Endothelial cell of umbilical vein (primary cell): Measurements from ENCODE around the gene MYF6. TPM values are rescaled to one million over a fixed set of nuclear protein-coding genes. Genes with fewer than 3 reads are reported as not detected.

Source experiments
- Bru-seq: library from RNA; stranded (reverse); fragments of 400-500 nt; gene quantifications from one replicate; lab custom pipeline; 2021; lab: Mats Ljungman, UMichigan
- BruChase-seq, 2 experiments: library from RNA; stranded (reverse); fragments of 400-500 nt; gene quantifications; one replicate each; lab custom pipeline; 2021; lab: Mats Ljungman, UMichigan
- BruUV-seq: library from RNA; stranded (reverse); fragments of 400-500 nt; replicated peaks from 2 replicates; lab custom pipeline; 2021; lab: Mats Ljungman, UMichigan
- CTCF ChIA-PET: fragments of 300-600, 350-600 bp; sonication (Branson Sonifier 250); formaldehyde crosslinking; loops from one replicate; lab custom pipeline; 2021; ENCODE audit warnings: antibody characterized with exemption, inconsistent platforms; lab: Charles Lee
- POLR2A ChIA-PET: fragments of 300-600, 350-600 bp; sonication (Branson Sonifier 250); formaldehyde crosslinking; loops from one replicate; lab custom pipeline; 2021; ENCODE audit warnings: antibody characterized with exemption, inconsistent platforms; lab: Charles Lee
- DNase-seq: peaks from one replicate; pipeline ENCODE4 v3.0.0-alpha.2; 2011; ENCODE audit warnings: low read depth, low spot score
- FAIRE-seq: peaks from 2 replicates; lab custom pipeline; 2011; peaks lifted over from hg19 to GRCh38; lab: Jason Lieb, UNC
- H2AFZ ChIP-seq: 2 replicates; pipeline ENCODE4 v1.6.0; 2012; ENCODE audit warnings: low read depth, low read length, control low read depth, inconsistent platforms
- H3K27ac ChIP-seq: 2 replicates; pipeline ENCODE4 v1.5.1; 2011; ENCODE audit warnings: low read depth, mild to moderate bottlenecking, control low read depth, low read length, moderate library complexity; ENCODE audit not compliant: insufficient read depth
- H3K27me3 ChIP-seq, 2 experiments: 2 replicates each; pipeline versions ENCODE4 v1.6.0 to v1.6.1; 2011; ENCODE audit warnings: low read length in 2 of 2, mixed read lengths in 1 of 2; ENCODE audit not compliant: control insufficient read depth in 2 of 2, insufficient read depth in 2 of 2
- H3K36me3 ChIP-seq, 2 experiments: 2 replicates in 1 of 2; 3 replicates in 1 of 2; pipeline ENCODE4 v1.5.1; 2011; ENCODE audit warnings: low read length in 2 of 2, mild to moderate bottlenecking in 1 of 2, moderate library complexity in 1 of 2; ENCODE audit not compliant: control insufficient read depth in 2 of 2, insufficient read depth in 2 of 2; ENCODE audit errors: extremely low read depth in 1 of 2
- H3K4me1 ChIP-seq: 3 replicates; pipeline ENCODE4 v1.5.1; 2011; ENCODE audit warnings: mild to moderate bottlenecking, low read length; ENCODE audit not compliant: control insufficient read depth, insufficient read depth; ENCODE audit errors: extremely low read depth
- H3K4me2 ChIP-seq: 2 replicates; pipeline ENCODE4 v1.6.1; 2011; ENCODE audit warnings: low read length, control low read depth, mixed read lengths; ENCODE audit not compliant: insufficient read depth
- H3K4me3 ChIP-seq, 3 experiments: fragments of 200-600 bp in 1 of 3; sonication (generic), shearing (Covaris generic) in 1 of 3; replicated peaks in 1 of 3; 2 replicates each; pipeline ENCODE4 v1.5.1; 2011 to 2016; ENCODE audit warnings: control low read depth in 3 of 3, low read length in 3 of 3, mild to moderate bottlenecking in 2 of 3, inconsistent platforms in 1 of 3, low read depth in 1 of 3, moderate library complexity in 1 of 3; ENCODE audit not compliant: insufficient read depth in 1 of 3
- H3K79me2 ChIP-seq: 2 replicates; pipeline ENCODE4 v1.6.0; 2012; ENCODE audit warnings: low read length, inconsistent platforms; ENCODE audit not compliant: control insufficient read depth, insufficient read depth
- H3K9ac ChIP-seq: replicated peaks from 2 replicates; pipeline ENCODE3; 2011; ENCODE audit warnings: low read length, control low read depth; ENCODE audit not compliant: insufficient read depth; ENCODE audit errors: extremely low read depth
- H3K9me1 ChIP-seq: replicated peaks from 3 replicates; pipeline ENCODE4 v1.6.0; 2011; ENCODE audit warnings: mild to moderate bottlenecking, low read length; ENCODE audit not compliant: control insufficient read depth, insufficient read depth; ENCODE audit errors: extremely low read depth
- H3K9me3 ChIP-seq: replicated peaks from 2 replicates; pipeline ENCODE4 v1.5.1; 2012; ENCODE audit warnings: low read length, inconsistent platforms; ENCODE audit not compliant: control insufficient read depth, insufficient read depth
- H4K20me1 ChIP-seq: replicated peaks from 2 replicates; pipeline ENCODE3; 2011; ENCODE audit warnings: mild to moderate bottlenecking, low read length; ENCODE audit not compliant: control insufficient read depth, insufficient read depth; ENCODE audit errors: extremely low read depth
- EZH2 ChIP-seq: IDR thresholded peaks from 2 replicates; pipeline ENCODE4 v1.6.1; 2012; ENCODE audit warnings: borderline replicate concordance, low read depth, mild to moderate bottlenecking, moderate library complexity, low read length, inconsistent platforms; ENCODE audit not compliant: severe bottlenecking
- FOS ChIP-seq: IDR thresholded peaks from 2 replicates; pipeline ENCODE4 v1.6.1; 2011; ENCODE audit warnings: mild to moderate bottlenecking, low read length, moderate library complexity, borderline replicate concordance; ENCODE audit not compliant: insufficient read depth
- GATA2 ChIP-seq: IDR thresholded peaks from 2 replicates; pipeline ENCODE4 v1.7.0; 2011; ENCODE audit warnings: low read depth, mild to moderate bottlenecking, moderate library complexity, mixed read lengths, low read length; ENCODE audit not compliant: insufficient read length, insufficient read depth
- JUN ChIP-seq: IDR thresholded peaks from 2 replicates; pipeline ENCODE4 v1.6.1; 2011; ENCODE audit warnings: borderline replicate concordance, low read depth; ENCODE audit not compliant: insufficient read length, insufficient read depth
- MYC ChIP-seq: IDR thresholded peaks from one replicate; pipeline ENCODE4 v1.6.1; 2011; ENCODE audit warnings: mild to moderate bottlenecking, low read depth, low read length
- POLR2A ChIP-seq: IDR thresholded peaks from 2 replicates; pipeline ENCODE4 v1.6.1; 2012; ENCODE audit warnings: low read depth, mild to moderate bottlenecking, control low read depth, low read length
- POLR2AphosphoS5 ChIP-seq: IDR thresholded peaks from 2 replicates; pipeline ENCODE4 v1.6.1; 2012; ENCODE audit warnings: low read depth, mild to moderate bottlenecking, control low read depth, low read length, moderate library complexity; ENCODE audit not compliant: insufficient read depth
- dilution Hi-C: fragments of 300-500 bp; cut with MboI; formaldehyde crosslinking; loops from one replicate; pipeline ENCODE4 v1.15.0; 2019; ENCODE audit warnings: low sequenced_read_pairs; ENCODE audit not compliant: extremely low pct_ligation_motif_present
- intact Hi-C: fragments of 100-400 bp; cut with micrococcal nuclease; formaldehyde crosslinking; loops from one replicate; pipeline ENCODE4 v1.10.0; 2022
- long read RNA-seq: library from polyadenylated mRNA; stranded (forward); transcript quantifications from one replicate; pipeline ENCODE4 v2.0.0, GENCODE V29; 2021
- polyA minus RNA-seq, 3 experiments: library from RNA; depleted of rRNA, polyadenylated mRNA; stranded (reverse); fragments of >200 nt; gene quantifications; 1 replicate in 1 of 3; 2 replicates in 2 of 3; pipeline ENCODE4 v1.2.3, GENCODE V29; 2011
- polyA plus RNA-seq, 4 experiments: library from polyadenylated mRNA; depleted of rRNA in 3 of 4; stranded (reverse) in 3 of 4; unstranded in 1 of 4; fragments of >200 nt; gene quantifications; 2 replicates each; pipeline versions ENCODE4 v1.2.1 to v1.2.3, GENCODE V29; 2011 to 2012; ENCODE audit warnings: missing spikeins in 1 of 4
- total RNA-seq: library from RNA; stranded (reverse); gene quantifications from 2 replicates; pipeline ENCODE4 v1.2.3, GENCODE V29; 2021
- TF ChIP-seq, protein P1 (sequence below): IDR thresholded peaks from 2 replicates; pipeline ENCODE4 v1.6.1; 2011; ENCODE audit not compliant: insufficient read depth, insufficient read length
- TF ChIP-seq, protein P2 (sequence below), 2 donors: IDR thresholded peaks; 1 replicate in 1 of 2; 2 replicates in 1 of 2; pipeline ENCODE4 v1.5.1; 2011; ENCODE audit warnings: low read length in 2 of 2, mild to moderate bottlenecking in 2 of 2, moderate library complexity in 2 of 2, control low read depth in 1 of 2, inconsistent platforms in 1 of 2, low read depth in 1 of 2; ENCODE audit not compliant: insufficient read depth in 1 of 2; ENCODE audit errors: extremely low read depth in 1 of 2

The MYF6 gene
- not detected in 2 replicates for total RNA-seq
- polyA plus RNA-seq = not detected in 2 replicates
- not detected in 2 replicates for polyA plus RNA-seq (2011; cell fraction: cytosol; rRNA removed)
- not detected in 2 replicates for polyA plus RNA-seq (2011; cell fraction: nucleus; rRNA removed)
- polyA plus RNA-seq (2012) = not detected in 2 replicates
- not detected in 2 replicates for polyA minus RNA-seq
- not detected for polyA minus RNA-seq (2011; cell fraction: cytosol; rRNA and poly(A)+ RNA removed)
- not detected in 2 replicates for polyA minus RNA-seq (2011; cell fraction: nucleus; rRNA and poly(A)+ RNA removed)
- Bru-seq, nascent RNA = not detected
- BruChase-seq, experiment 1, labeled RNA remaining after a 6-hour chase = not detected
- not detected for BruChase-seq, experiment 2, labeled RNA remaining after a 2-hour chase
- long read RNA-seq = 0 reads

DNA sequence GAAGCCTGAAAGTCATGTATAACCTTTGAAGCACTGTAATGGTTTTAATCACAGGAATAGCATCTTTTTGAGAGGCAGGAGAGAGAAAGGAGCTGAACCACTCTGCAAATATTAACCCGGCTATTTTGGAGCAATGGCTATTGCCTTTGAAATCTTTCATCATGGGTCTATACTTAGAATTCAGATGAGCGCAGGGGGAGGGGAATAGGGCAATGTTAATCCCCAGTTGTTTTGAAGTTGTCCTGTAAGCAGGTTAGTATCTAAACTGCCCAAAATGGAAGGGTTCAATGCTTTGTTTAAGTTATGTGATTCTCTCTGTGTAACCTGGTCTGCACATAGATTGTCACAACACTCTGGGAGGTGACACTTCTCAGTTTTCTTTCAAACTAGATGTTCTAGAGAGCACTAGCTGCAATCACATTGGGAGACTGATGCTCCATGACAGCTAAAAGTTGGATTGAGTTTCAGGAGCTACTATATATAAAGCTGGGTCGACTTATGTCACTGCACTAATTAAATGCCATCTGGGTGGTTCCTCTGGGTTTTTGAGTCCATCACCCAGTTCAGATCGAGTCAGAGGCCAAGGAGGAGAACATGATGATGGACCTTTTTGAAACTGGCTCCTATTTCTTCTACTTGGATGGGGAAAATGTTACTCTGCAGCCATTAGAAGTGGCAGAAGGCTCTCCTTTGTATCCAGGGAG, at the start of gene MYF6:
MYF6 (plus strand) TSS at position 509 of the 704 bp plus-strand sequence; CDS start at position 595, 86 bp downstream.
- H3K27me3 ChIP-seq = no peaks in the 10 kb centered on the region
- no peaks in the 10 kb centered on the region for H3K79me2 ChIP-seq
- H2AFZ ChIP-seq = no peak within 1 kb of the TSS
- H3K4me3 ChIP-seq = no peak within 1 kb of the TSS
- no peaks in the 10 kb centered on the region for H3K9me1 ChIP-seq
- ChIA-PET CTCF (no interaction called here), POLR2A (no interaction called here)
- H3K9ac ChIP-seq = no peak within 1 kb of the TSS
- no peaks in the 10 kb centered on the region for H3K9me3 ChIP-seq
- no peak for DNase-seq
- H3K36me3 ChIP-seq = no peaks in the 10 kb centered on the region
- no peak within 1 kb of the TSS for H3K4me2 ChIP-seq
- H3K27ac ChIP-seq = no peak within 1 kb of the TSS
- no TSS peak for BruUV-seq
- intact Hi-C loops (no loop called here), dilution Hi-C loops (no loop called here)
- no peaks in the 10 kb centered on the region for H3K4me1 ChIP-seq
- no peak for TF ChIP-seq JUN
- no peak for TF ChIP-seq EZH2
- no peak for TF ChIP-seq POLR2AphosphoS5
- TF ChIP-seq FOS = no peak
- no peak for TF ChIP-seq MYC
- TF ChIP-seq, protein P1, sequence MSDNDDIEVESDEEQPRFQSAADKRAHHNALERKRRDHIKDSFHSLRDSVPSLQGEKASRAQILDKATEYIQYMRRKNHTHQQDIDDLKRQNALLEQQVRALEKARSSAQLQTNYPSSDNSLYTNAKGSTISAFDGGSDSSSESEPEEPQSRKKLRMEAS = no peak
- no peak for TF ChIP-seq POLR2A
- TF ChIP-seq, protein P2, sequence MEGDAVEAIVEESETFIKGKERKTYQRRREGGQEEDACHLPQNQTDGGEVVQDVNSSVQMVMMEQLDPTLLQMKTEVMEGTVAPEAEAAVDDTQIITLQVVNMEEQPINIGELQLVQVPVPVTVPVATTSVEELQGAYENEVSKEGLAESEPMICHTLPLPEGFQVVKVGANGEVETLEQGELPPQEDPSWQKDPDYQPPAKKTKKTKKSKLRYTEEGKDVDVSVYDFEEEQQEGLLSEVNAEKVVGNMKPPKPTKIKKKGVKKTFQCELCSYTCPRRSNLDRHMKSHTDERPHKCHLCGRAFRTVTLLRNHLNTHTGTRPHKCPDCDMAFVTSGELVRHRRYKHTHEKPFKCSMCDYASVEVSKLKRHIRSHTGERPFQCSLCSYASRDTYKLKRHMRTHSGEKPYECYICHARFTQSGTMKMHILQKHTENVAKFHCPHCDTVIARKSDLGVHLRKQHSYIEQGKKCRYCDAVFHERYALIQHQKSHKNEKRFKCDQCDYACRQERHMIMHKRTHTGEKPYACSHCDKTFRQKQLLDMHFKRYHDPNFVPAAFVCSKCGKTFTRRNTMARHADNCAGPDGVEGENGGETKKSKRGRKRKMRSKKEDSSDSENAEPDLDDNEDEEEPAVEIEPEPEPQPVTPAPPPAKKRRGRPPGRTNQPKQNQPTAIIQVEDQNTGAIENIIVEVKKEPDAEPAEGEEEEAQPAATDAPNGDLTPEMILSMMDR (IDR thresholded peaks at IDR 0.05; ENCODE audit: extremely low read depth in 1 of 2, insufficient read depth in 1 of 2, low read depth in 1 of 2, low read length in 2 of 2) = no peak
- TF ChIP-seq GATA2 = no peak
- FAIRE-seq = no peak
- no peaks in the 10 kb centered on the region for H4K20me1 ChIP-seq
